GM06990 (cell line): ENCODE results near the gene FERMT3.
A peak's percentile ranks its signal among the peaks of the same experiment; 100 is the strongest.

Experiments
- DNase-seq: peaks from one replicate; pipeline ENCODE4 v3.0.0-alpha.2; 2011; ENCODE audit not compliant: insufficient read length; ENCODE audit errors: extremely low read depth
- H3K27me3 ChIP-seq: replicated peaks from 2 replicates; pipeline ENCODE4 v1.6.0; 2011; ENCODE audit warnings: low read length; ENCODE audit not compliant: control insufficient read depth, insufficient read depth
- H3K36me3 ChIP-seq: 2 replicates; pipeline ENCODE4 v1.5.1; 2011; ENCODE audit warnings: low read length; ENCODE audit not compliant: control insufficient read depth, insufficient read depth
- H3K4me3 ChIP-seq: replicated peaks from 2 replicates; pipeline ENCODE4 v1.5.1; 2011; ENCODE audit warnings: low read depth, mild to moderate bottlenecking, control low read depth, low read length
- TF ChIP-seq, protein P1 (sequence below): IDR thresholded peaks from 2 replicates; pipeline ENCODE4 v1.5.1; 2011; ENCODE audit warnings: low read length, control low read depth, mild to moderate bottlenecking, inconsistent platforms; ENCODE audit not compliant: insufficient read depth, poor library complexity, severe bottlenecking

Gene FERMT3

DNA sequence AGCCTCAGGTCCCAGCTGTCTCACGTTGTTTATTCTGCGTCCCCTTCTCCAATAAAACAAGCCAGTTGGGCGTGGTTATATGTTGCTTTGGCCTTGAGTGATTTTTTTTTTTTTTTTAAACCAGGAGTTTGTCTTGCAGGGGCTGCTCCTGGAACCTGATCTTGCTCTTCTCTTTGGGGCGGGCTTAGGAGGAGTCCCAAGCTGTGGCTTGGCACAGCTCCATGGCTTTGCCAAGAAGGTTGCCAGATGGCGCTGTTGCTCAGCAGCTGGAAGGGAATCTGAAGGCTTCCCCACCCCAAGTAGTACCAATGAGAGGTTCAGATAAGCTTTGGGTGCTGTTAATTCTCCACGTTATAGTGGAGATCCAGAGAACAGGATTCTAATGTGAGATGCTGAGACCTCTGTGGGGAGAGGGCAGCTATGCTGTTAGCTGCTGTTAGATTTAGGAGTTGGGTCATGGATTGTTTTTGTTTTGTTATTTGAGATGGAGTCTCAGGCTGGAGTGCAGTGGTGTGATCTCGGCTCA, 2.0 kb upstream of the FERMT3 start:
- no peaks in the 10 kb centered on the region for H3K27me3 ChIP-seq
- H3K36me3 ChIP-seq = peaks cover 34% of the 10 kb centered on the region
- TF ChIP-seq, protein P1, sequence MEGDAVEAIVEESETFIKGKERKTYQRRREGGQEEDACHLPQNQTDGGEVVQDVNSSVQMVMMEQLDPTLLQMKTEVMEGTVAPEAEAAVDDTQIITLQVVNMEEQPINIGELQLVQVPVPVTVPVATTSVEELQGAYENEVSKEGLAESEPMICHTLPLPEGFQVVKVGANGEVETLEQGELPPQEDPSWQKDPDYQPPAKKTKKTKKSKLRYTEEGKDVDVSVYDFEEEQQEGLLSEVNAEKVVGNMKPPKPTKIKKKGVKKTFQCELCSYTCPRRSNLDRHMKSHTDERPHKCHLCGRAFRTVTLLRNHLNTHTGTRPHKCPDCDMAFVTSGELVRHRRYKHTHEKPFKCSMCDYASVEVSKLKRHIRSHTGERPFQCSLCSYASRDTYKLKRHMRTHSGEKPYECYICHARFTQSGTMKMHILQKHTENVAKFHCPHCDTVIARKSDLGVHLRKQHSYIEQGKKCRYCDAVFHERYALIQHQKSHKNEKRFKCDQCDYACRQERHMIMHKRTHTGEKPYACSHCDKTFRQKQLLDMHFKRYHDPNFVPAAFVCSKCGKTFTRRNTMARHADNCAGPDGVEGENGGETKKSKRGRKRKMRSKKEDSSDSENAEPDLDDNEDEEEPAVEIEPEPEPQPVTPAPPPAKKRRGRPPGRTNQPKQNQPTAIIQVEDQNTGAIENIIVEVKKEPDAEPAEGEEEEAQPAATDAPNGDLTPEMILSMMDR = peak; percentile 73
- DNase-seq = no peak
- no peak overlapping the region for H3K4me3 ChIP-seq

DNA sequence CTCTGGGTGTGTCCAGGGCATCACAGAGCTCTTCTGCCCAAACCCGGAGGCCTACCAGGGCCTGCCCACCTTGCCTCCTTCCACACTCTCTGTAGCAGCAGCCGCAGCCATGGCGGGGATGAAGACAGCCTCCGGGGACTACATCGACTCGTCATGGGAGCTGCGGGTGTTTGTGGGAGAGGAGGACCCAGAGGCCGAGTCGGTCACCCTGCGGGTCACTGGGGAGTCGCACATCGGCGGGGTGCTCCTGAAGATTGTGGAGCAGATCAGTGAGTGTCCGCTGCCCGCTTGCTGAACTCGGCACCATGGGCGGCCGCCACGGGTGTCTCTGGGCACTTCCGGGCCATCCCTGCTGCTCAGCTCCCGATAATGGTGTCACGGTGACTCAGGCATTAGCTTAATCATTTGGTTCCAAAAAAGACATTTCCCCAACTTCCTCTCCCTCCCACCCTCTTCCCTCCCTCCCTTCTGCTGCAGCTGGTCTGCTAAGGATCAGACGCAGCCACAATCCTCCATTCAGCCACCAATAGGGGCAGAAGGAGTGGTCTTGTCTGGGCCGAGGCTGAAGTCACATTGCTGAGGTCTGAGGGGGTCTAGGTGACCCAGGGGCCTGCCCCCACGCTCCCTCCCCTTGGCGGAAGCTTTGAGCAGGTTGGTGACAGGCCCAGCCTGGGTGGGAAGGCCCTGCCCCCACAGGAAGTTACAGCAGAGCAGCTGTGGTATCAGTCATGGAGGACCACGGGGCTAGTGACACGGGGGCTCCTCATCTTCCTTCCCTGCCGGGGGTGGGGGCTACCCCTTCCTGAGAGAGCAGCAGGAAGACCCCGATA, 950 bp downstream of the FERMT3 start:
- DNase-seq = peak; percentile 85
- H3K36me3 ChIP-seq = peaks cover 47% of the 10 kb centered on the region
- H3K4me3 ChIP-seq = peak overlapping the region; percentile 70
- TF ChIP-seq, protein P1 = no peak
- no peaks in the 10 kb centered on the region for H3K27me3 ChIP-seq

DNA sequence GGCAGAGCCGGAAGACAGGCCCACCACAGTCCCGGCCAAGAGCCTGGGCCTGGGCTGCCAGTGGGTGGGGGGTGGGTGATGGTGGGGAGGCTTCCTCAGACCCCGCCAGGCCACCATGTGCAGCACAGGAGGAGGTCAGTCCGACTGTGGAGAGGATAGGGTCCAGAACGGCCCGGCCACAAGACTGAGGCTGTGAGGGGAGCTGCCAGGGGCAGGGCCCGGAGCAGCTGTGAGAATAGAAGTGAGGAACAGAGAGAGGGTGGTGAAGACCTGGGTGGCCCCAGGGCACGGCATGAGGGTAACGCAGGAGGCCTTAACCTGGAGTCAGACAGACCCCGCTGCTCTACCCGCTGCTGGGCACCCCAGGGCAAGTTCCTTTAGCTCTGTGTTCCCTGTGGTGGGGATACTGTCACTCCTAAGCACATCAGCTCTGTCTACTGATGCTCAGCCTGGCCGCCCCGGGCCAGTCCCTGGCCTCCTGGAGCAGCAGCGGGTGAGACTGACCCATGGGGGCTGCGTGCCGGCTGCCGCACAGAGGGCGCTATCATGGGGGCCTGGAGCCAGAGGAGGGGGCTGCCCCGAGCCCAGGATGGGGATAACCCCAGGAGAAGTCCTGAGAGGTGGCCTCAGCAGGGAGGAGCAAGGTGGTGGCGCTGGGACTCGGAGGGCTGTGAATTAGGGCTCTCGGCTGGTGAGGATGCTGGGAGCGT, 1.7 kb downstream of the FERMT3 start:
- Histone ChIP-seq H3K36me3 (peaks cover 41% of the 10 kb centered on the region), H3K27me3 (no peaks in the 10 kb centered on the region), H3K4me3 (peak overlapping the region; percentile 70)
- TF ChIP-seq, protein P1 = no peak
- no peak for DNase-seq

GRCh38 chr11:64208796-64209562, 2.5 kb downstream of the FERMT3 start:
- TF ChIP-seq, protein P1 = no peak
- Histone ChIP-seq H3K27me3 (no peaks in the 10 kb centered on the region), H3K4me3 (peak overlapping the region; percentile 70; the same call in 1 of the 2 replicates), H3K36me3 (peaks cover 35% of the 10 kb centered on the region)
- DNase-seq = no peak

- no peak overlapping the region for H3K4me3 ChIP-seq
- H3K27me3 ChIP-seq = no peaks in the 10 kb centered on the region
- DNase-seq = no peak
- TF ChIP-seq, protein P1 = no peak
- peaks cover 30% of the 10 kb centered on the region for H3K36me3 ChIP-seq
Measured at GRCh38 chr11:64209563-64209843, 3.0 kb downstream of the FERMT3 start.
